RCC 7860 (cell line): ENCODE measurements around the gene SUN1.
A peak's percentile ranks its signal among the peaks of the same experiment; 100 is the strongest.
"Not testable (repeated sequence)": the region's sequence is repeated elsewhere in the genome, so short reads cannot be mapped to it uniquely, and the experiment has no call there.

ENCODE experiments used
- DNase-seq: peaks from one replicate; pipeline ENCODE4 v3.0.0-alpha.2; 2015; ENCODE audit warnings: low spot score
- FAIRE-seq: peaks from 2 replicates; lab custom pipeline; 2012; peaks lifted over from hg19 to GRCh38; lab: Jason Lieb, UNC

Gene SUN1

GRCh38 chr7:853366-854117, 21.3 kb downstream of the SUN1 start:
- no peak for DNase-seq
- FAIRE-seq = no peak

DNA sequence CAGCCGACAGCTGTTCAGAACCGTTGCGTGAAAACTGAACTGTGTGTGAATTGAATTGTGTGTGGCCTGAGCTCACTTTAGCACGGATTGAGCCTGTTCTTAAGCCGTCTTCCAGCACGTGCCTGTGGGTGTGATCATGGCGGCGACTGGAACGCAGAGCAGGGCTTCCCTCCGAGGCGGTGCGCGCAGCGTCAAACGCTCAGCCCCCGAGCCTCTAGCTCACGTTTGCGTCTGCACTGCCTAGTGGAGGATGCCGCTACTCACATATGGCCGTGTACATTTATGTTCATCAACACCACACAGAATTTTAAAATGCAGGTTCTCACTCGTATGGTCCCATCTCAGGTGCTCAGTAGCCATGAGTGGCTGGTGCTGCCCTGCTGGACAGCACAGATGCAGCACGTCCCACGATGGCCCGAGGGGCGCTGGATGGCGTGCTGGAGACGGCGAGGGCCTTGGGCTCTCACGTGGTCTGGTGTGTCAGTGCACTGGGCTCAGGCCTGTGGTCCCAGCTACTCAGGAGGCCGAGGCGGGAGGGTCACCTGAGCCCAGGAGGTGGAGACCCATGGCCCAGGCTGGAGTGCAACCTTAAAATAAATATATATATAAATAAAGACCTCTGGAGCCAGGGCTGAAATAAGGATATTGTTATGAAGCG, 22.0 kb downstream of the SUN1 start:
- FAIRE-seq (no peak), DNase-seq (no peak)

GRCh38 chr7:855686-856369, 23.6 kb downstream of the SUN1 start:
- DNase-seq (no peak), FAIRE-seq (no peak)

GRCh38 chr7:856444-857095, 24.3 kb downstream of the SUN1 start:
- FAIRE-seq = no peak
- DNase-seq = no peak

- DNase-seq (no peak), FAIRE-seq (no peak)
These were observed 25.4 kb downstream of the SUN1 start for GRCh38 chr7:857661-858060.

DNA sequence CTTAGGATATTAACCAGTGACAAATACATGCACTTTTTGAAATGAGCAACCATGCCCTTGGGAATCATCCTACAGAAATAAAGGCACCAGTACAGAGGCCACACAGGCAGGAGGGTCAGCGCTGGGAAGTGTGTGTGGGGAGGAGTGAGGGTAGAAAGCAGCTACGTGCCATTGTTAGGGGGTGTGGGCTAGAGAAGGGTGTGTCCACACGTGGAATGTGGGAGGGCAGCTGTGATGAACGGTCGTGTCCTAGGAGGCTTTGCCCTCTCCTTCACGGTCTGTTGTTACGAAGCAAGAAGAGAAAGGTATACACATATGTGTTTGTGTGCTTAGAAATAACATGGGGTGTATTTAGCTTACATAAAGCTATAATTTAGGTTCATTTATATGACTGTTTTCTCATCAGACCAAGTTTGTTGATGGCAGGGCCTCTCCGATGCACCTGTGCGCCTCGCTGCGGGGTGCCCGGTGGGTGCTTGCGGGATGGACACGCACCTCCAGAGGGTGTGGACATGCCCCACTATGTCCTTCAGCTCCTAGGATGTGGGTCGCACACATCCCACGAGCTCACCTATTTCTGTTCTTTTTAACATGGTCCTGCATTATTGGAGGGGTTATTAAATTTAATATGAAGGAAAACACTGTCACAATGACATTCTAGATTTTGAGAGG, 27.2 kb downstream of the SUN1 start:
- FAIRE-seq (no peak), DNase-seq (no peak)

DNA sequence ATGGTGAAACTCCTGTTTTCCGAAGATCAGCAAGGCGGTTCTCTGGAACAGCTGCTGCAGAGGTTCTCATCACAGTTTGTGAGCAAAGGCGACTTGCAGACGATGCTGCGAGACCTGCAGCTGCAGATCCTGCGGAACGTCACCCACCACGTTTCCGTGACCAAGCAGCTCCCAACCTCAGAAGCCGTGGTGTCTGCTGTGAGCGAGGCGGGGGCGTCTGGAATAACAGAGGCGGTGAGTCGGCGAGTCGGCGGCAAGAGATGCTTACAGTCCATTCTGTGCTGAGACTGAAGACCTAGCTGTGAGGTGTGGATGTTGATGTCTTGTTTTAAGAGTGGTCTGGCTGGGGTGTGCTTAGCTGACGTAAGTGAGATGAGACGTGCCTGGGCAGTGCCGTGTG, 27.9 kb downstream of the SUN1 start:
- no peak for DNase-seq
- no peak for FAIRE-seq

DNA sequence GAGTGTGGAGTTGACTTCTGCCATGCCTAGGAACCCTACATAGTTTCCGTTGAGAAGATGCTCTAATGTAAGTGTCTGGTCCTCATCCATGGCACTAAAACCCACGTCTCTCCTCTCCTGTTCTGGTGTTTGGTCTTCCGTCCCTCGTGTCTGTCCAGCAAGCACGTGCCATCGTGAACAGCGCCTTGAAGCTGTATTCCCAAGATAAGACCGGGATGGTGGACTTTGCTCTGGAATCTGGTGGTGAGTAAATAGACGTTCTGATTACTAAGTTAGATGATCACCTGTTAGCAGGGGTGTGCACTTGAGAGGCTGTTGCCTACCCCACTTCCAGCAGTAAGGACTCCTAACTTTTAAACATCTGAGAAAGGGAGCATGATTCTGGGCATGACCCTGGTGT, 28.9 kb downstream of the SUN1 start:
- FAIRE-seq (no peak), DNase-seq (no peak)

DNA sequence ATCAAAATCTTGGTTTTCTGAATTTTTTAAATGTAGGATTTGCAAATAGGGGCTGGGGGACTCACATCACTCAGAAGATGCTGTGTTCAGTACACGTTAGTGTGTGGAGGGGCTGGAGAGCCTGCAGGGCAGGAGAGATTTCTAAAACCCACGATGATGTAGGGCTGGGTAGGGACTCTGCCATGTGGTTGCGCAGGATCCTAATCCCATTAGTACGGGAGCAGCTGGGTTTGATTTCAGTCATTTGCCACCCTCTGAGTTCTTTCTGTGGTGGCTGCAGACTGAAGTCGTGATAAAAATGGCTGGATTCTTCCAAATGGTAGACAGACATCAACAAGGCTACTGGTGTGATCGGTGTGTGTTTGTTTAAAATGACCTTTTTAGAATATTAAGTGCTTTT, 29.9 kb downstream of the SUN1 start:
- FAIRE-seq = no peak
- no peak for DNase-seq

DNA sequence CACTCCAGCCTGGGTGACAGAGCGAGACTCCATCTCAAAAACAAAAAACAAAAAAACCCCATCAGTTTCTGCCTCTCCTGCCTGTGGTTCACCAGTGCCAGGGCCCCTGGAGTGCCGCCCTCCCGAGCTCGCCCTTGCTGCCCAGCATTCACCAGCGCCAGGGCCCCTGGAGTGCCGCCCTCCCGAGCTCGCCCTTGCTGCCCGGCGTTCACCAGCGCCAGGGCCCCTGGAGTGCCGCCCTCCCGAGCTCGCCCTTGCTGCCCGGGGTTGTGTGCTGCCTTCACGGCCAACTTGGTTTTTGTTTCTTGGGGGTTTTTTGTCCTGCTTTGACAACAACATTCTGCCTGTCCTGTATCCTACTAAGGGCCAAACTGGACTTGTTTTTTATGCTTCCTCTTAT, 30.8 kb downstream of the SUN1 start:
- DNase-seq = no peak
- no peak for FAIRE-seq

DNA sequence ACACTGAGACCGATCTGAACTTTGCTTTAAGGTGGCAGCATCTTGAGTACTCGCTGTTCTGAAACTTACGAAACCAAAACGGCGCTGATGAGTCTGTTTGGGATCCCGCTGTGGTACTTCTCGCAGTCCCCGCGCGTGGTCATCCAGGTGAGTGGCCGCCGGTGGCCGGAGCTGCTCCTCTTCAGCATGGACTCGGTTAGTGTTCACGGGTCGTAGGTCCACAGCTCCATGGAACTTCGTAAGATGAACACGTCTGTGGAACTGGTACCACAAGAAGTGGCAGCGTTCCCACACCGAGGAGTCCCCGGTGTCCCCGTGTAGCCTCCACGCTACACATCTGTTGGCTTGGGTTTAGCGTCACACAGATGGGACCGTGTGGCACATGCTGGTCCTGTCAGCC, 33.6 kb downstream of the SUN1 start:
- no peak for DNase-seq
- no peak for FAIRE-seq

DNA sequence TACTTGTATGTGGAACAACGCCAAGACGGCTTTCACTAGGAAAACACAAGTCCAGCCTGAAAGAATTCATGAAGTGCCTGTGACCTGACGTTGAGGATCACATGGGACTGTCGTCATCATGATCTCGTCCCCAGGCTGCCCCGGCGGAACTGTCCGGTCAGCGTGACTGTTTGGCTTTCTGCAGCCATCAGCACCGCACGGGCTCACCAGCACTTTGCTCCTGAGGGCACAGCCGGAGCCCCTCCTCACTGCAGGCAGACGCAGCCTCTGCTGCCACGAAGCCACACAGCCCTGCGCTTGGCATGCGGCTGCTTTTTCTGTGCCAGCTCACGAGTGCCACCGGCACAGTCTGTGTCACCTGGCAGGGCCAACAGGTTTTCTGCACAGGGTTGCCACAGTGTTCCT, 34.7 kb downstream of the SUN1 start:
- no peak for FAIRE-seq

GRCh38 chr7:867406-868188, 35.3 kb downstream of the SUN1 start:
- no peak for FAIRE-seq
- DNase-seq = no peak

More for the DNA sequence above, 34.7 kb downstream of the SUN1 start:
- DNase-seq = no peak

- DNase-seq (no peak), FAIRE-seq (no peak)
These were observed 35.9 kb downstream of the SUN1 start for GRCh38 chr7:868189-868486.

- FAIRE-seq = no peak
- DNase-seq = no peak
These were observed 37.1 kb downstream of the SUN1 start for GRCh38 chr7:869348-869747.

GRCh38 chr7:871900-872537, 39.7 kb downstream of the SUN1 start:
- no peak for FAIRE-seq

GRCh38 chr7:872685-873084, 40.4 kb downstream of the SUN1 start:
- not testable (repeated sequence) for DNase-seq, FAIRE-seq

More at GRCh38 chr7:871900-872537, 39.7 kb downstream of the SUN1 start:
- no peak for DNase-seq

GRCh38 chr7:873367-874002, 41.2 kb downstream of the SUN1 start:
- FAIRE-seq = no peak
- DNase-seq = peak; percentile 71

DNA sequence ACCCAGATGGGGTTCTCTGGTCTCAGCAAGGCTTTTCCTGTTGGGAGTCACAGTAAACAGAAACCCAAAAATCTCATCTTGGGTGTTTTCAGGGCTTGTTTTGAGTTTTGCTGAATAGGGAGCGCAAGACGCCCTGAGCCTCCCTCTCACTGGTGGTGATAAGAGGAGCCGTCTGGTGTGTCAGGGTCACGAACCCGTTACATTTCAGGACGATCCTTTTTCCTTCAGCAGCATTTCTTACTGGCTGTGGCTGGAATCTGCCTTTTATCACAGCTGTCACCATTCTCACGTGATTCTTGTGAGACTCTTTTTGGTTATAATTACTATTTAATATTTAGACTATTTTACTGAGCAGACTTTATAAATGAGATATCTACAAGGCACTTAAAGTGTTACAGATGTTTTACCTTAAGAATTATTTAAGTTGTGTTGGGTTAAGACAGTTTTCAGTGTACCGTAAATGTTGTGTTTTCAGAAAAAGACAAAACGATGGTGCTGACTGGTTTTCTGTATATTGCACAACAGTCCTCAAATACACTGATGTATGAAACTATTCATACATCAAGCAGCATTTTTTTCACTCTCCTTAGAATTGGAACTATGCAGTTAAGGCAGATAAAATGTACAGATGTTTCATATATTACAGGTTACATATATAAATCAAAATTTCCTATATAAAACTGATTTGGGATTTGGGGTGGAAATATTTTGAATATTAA, 41.9 kb downstream of the SUN1 start:
- no peak for FAIRE-seq
- no peak for DNase-seq
